Activated naive CD4-positive, alpha-beta T cell treated with anti-CD3 and anti-CD28 coated beads, Interleukin-2, amount 50 U/mL, for 16 hours (primary cell): Measurements from ENCODE around the gene PHF2.

Source experiments
- DNase-seq: peaks from one replicate; pipeline ENCODE4 v3.0.0-alpha.2; 2020

The PHF2 gene

GRCh38 chr9:93576258-93577077 is at the start of gene PHF2:
PHF2 (plus strand) TSS chr9:93576584; CDS start chr9:93576774, 190 bp downstream.
- peak; percentile 46 for DNase-seq

- DNase-seq = no peak
These were observed 45.0 kb upstream of the PHF2 start for GRCh38 chr9:93531374-93531773.

GRCh38 chr9:93532141-93532540 is 44.2 kb upstream of the PHF2 start:
- DNase-seq = no peak

- DNase-seq = no peak
These were observed 42.5 kb upstream of the PHF2 start for GRCh38 chr9:93533863-93534262.

- DNase-seq = no peak
These were observed 40.2 kb upstream of the PHF2 start for GRCh38 chr9:93536167-93536566.

GRCh38 chr9:93536874-93537273 is 39.5 kb upstream of the PHF2 start:
- no peak for DNase-seq

- no peak for DNase-seq
These were observed 36.1 kb upstream of the PHF2 start for GRCh38 chr9:93540305-93540704.

GRCh38 chr9:93541005-93541404 is 35.4 kb upstream of the PHF2 start:
- DNase-seq = no peak

- DNase-seq = no peak
These were observed 34.6 kb upstream of the PHF2 start for GRCh38 chr9:93541581-93542349.

- no peak for DNase-seq
These were observed 33.3 kb upstream of the PHF2 start for GRCh38 chr9:93543117-93543516.

GRCh38 chr9:93546356-93546755 is 30.0 kb upstream of the PHF2 start:
- no peak for DNase-seq

GRCh38 chr9:93549611-93550010 is 26.8 kb upstream of the PHF2 start:
- DNase-seq = no peak

- no peak for DNase-seq
These were observed 23.5 kb upstream of the PHF2 start for GRCh38 chr9:93552923-93553322.

- DNase-seq = no peak
These were observed 21.0 kb upstream of the PHF2 start for GRCh38 chr9:93555370-93555769.

- no peak for DNase-seq
These were observed 18.8 kb upstream of the PHF2 start for GRCh38 chr9:93557366-93558137.

GRCh38 chr9:93558503-93558902 is 17.9 kb upstream of the PHF2 start:
- DNase-seq = no peak

GRCh38 chr9:93560991-93561390 is 15.4 kb upstream of the PHF2 start:
- no peak for DNase-seq

- DNase-seq = no peak
These were observed 14.2 kb upstream of the PHF2 start for GRCh38 chr9:93562157-93562556.

- DNase-seq = no peak
These were observed 11.3 kb upstream of the PHF2 start for GRCh38 chr9:93565089-93565488.

GRCh38 chr9:93566408-93567270 is 9.7 kb upstream of the PHF2 start:
- peak; percentile 99 for DNase-seq

- DNase-seq = no peak
These were observed 9.0 kb upstream of the PHF2 start for GRCh38 chr9:93567271-93567959.

- no peak for DNase-seq
These were observed 8.2 kb upstream of the PHF2 start for GRCh38 chr9:93568169-93568568.
